ENCODE measurements around the gene CDH9. TPM values are rescaled to one million over a fixed set of nuclear protein-coding genes. Genes with fewer than 3 reads are reported as not detected.

CDH9 gene
- total RNA-seq, 4 donors from 2014 or later, result 0.33 TPM; not detected in 3

GRCh38 chr5:26942481-26942880 lies 95.9 kb downstream of the CDH9 start:
- no peaks in the 10 kb centered on the region for H3K4me1 ChIP-seq
- TF ChIP-seq EP300 (IDR thresholded peaks at IDR 0.05) (no peak), POLR2AphosphoS5 (IDR thresholded peaks at IDR 0.05) (no peak), POLR2A (IDR thresholded peaks at IDR 0.05; ENCODE audit: low read depth) (no peak), CTCF (IDR thresholded peaks at IDR 0.05) (no peak)
- H3K9me3 ChIP-seq, result peaks cover 0 to 6% (median 0%) of the 10 kb centered on the region in 4 donors
- intact Hi-C loops (cut with DNase I), result no loop called here
- H3K4me3 ChIP-seq, result no peak overlapping the region
- H3K36me3 ChIP-seq, result no peaks in the 10 kb centered on the region
- no peak overlapping the region for H3K27ac ChIP-seq (replicated peaks in 1 of 4)
- 56% methylated on average over 2 of the region's 2 CpGs for WGBS
- no peak for DNase-seq (ENCODE audit: extremely low spot score)
- H3K27me3 ChIP-seq, result no peaks in the 10 kb centered on the region

- H3K4me1 ChIP-seq, result no peaks in the 10 kb centered on the region
- intact Hi-C loops (cut with DNase I), result no loop called here
- H3K4me3 ChIP-seq, result no peak overlapping the region
- no peak overlapping the region for H3K27ac ChIP-seq (replicated peaks in 1 of 4)
- 67% methylated on average over 1 of the region's 1 CpG for WGBS
- H3K9me3 ChIP-seq, result peaks cover 0 to 6% (median 0%) of the 10 kb centered on the region in 4 donors
- no peak for TF ChIP-seq POLR2AphosphoS5 (IDR thresholded peaks at IDR 0.05)
- no peak for TF ChIP-seq CTCF (IDR thresholded peaks at IDR 0.05)
- TF ChIP-seq POLR2A (IDR thresholded peaks at IDR 0.05; ENCODE audit: low read depth), result no peak
- TF ChIP-seq EP300 (IDR thresholded peaks at IDR 0.05), result no peak
- DNase-seq (ENCODE audit: extremely low spot score), result no peak
- H3K36me3 ChIP-seq, result no peaks in the 10 kb centered on the region
- H3K27me3 ChIP-seq, result no peaks in the 10 kb centered on the region
These were observed 97.4 kb downstream of the CDH9 start for GRCh38 chr5:26940994-26941393.

DNA sequence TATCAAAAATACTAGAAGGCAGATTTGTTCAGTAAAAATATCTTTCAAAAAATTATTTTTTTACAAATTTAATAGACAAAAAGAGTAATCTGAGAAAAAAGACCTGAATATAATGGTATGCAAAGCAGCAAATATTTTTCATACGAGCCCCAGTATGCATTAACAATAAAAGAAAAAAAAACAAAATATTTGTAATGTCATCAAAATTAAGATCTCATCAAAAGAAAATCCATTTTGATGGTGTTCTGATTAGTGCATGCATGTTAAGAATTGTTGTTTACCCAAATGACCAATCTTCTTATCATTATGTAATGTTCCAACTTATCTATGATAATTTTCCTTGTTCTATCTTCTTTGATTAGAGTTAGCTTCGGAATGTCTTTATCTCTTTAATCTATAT lies 106.1 kb downstream of the CDH9 start:
- Histone ChIP-seq H3K4me3 (no peak overlapping the region), H3K9me3 (no peaks in the 10 kb centered on the region), H3K27me3 (no peaks in the 10 kb centered on the region), H3K36me3 (no peaks in the 10 kb centered on the region), H3K4me1 (no peaks in the 10 kb centered on the region), H3K27ac (replicated peaks in 1 of 4) (no peak overlapping the region)
- no peak for DNase-seq (ENCODE audit: extremely low spot score)
- intact Hi-C loops (cut with DNase I), result no loop called here
- TF ChIP-seq POLR2A (IDR thresholded peaks at IDR 0.05; ENCODE audit: low read depth) (no peak), EP300 (IDR thresholded peaks at IDR 0.05) (no peak), POLR2AphosphoS5 (IDR thresholded peaks at IDR 0.05) (no peak), CTCF (IDR thresholded peaks at IDR 0.05) (no peak)
- WGBS, result 81% methylated on average over 2 of the region's 2 CpGs

- Histone ChIP-seq H3K4me1 (no peaks in the 10 kb centered on the region), H3K27me3 (no peaks in the 10 kb centered on the region), H3K27ac (replicated peaks in 1 of 4) (no peak overlapping the region), H3K4me3 (no peak overlapping the region), H3K9me3 (no peaks in the 10 kb centered on the region), H3K36me3 (no peaks in the 10 kb centered on the region)
- 84% methylated on average over 6 of the region's 6 CpGs for WGBS
- intact Hi-C loops (cut with DNase I), result no loop called here
- DNase-seq (ENCODE audit: extremely low spot score), result no peak
- TF ChIP-seq CTCF (IDR thresholded peaks at IDR 0.05) (no peak), POLR2A (IDR thresholded peaks at IDR 0.05; ENCODE audit: low read depth) (no peak), EP300 (IDR thresholded peaks at IDR 0.05) (no peak), POLR2AphosphoS5 (IDR thresholded peaks at IDR 0.05) (no peak)
These were observed 116.9 kb downstream of the CDH9 start for GRCh38 chr5:26921439-26921838.

DNA sequence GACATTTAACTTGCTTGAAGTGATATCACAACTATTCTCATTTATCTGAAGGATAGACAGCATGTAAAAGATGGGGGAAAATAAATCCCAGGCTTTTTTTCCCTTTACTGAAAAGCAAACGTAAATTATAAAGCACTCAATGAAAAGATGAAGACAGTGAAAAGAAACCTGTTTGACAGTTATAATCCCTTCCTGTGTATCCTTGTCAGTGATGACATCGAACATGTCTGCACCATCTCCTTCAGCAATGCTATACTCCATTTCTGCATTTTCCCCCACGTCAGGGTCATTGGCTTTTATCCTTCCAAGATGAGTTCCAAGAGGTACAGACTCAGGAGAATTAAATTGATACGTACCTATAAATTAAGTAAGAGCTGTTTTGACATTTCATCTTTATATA lies 134.9 kb downstream of the CDH9 start:
- WGBS, result 24% methylated on average over 4 of the region's 4 CpGs
- intact Hi-C loops (cut with DNase I), result no loop called here
- TF ChIP-seq POLR2AphosphoS5 (IDR thresholded peaks at IDR 0.05) (no peak), POLR2A (IDR thresholded peaks at IDR 0.05; ENCODE audit: low read depth) (no peak), CTCF (IDR thresholded peaks at IDR 0.05) (no peak), EP300 (IDR thresholded peaks at IDR 0.05) (no peak)
- Histone ChIP-seq H3K4me3 (no peak overlapping the region), H3K27ac (replicated peaks in 1 of 4) (no peak overlapping the region), H3K9me3 (no peaks in the 10 kb centered on the region), H3K4me1 (no peaks in the 10 kb centered on the region), H3K36me3 (no peaks in the 10 kb centered on the region), H3K27me3 (no peaks in the 10 kb centered on the region)
- DNase-seq (ENCODE audit: extremely low spot score), result no peak
